Measurements from ENCODE around the gene MARK3. TPM values are rescaled to one million over a fixed set of nuclear protein-coding genes. Genes with fewer than 3 reads are reported as not detected.

Gene MARK3
- total and polyA plus RNA-seq, 10 of the 15 experiments (the other 5 are each of a cell fraction or from before 2014, with no cell fraction given) = 10.7 to 75.1 (median 41.4) TPM

- WGBS (ENCODE audit: insufficient coverage, insufficient replicate concordance, low lambda C conversion rate, missing lambda C conversion rate) = 41% methylated on average over 18 of the region's 18 CpGs
- TF ChIP-seq KDM1A (IDR thresholded peaks at IDR 0.05; ENCODE audit: borderline replicate concordance) (no peak), GATAD2B (conservative IDR thresholded peaks at IDR 0.05; ENCODE audit: low read depth) (no peak), CBFB (IDR thresholded peaks at IDR 0.05; ENCODE audit: low read depth) (no peak), STAT1 (conservative IDR thresholded peaks at IDR 0.05) (no peak), DPF2 (IDR thresholded peaks at IDR 0.05) (no peak), BMI1 (IDR thresholded peaks at IDR 0.05; ENCODE audit: borderline replicate concordance) (no peak), NKRF (conservative IDR thresholded peaks at IDR 0.05) (no peak), POLR2AphosphoS2 (IDR thresholded peaks at IDR 0.05; ENCODE audit: low read depth, low read length) (no peak), PKNOX1 (IDR thresholded peaks at IDR 0.05) (no peak), POLR2A (IDR thresholded peaks at IDR 0.05; ENCODE audit: low read depth, low read length) (no peak; the same call in none of the 2 replicates), MXI1 (IDR thresholded peaks at IDR 0.05; ENCODE audit: low read depth, low read length) (no peak), RELA (IDR thresholded peaks at IDR 0.05; ENCODE audit: borderline replicate concordance, partially characterized antibody) (no peak)
- no peak overlapping the region for H3K9ac ChIP-seq (ENCODE audit: control insufficient read depth, insufficient read depth, low read length)
- H4K20me1 ChIP-seq (ENCODE audit: control insufficient read depth, insufficient read depth) = no peaks in the 10 kb centered on the region
- no peak overlapping the region for H3K4me3 ChIP-seq
- RAD21 ChIA-PET (ENCODE audit: unreplicated experiment) = no interaction called here
- H3K36me3 ChIP-seq (ENCODE audit: control insufficient read depth in 2 of 2, insufficient read depth in 2 of 2, low read length in 1 of 2) = peaks cover 0 to 4% of the 10 kb centered on the region in 2 experiments; a peak in 2 of 4 replicates
- FAIRE-seq = no peak
- no peaks in the 10 kb centered on the region for H3K27me3 ChIP-seq (replicated peaks in 1 of 2; ENCODE audit: control insufficient read depth in 2 of 2, insufficient read depth in 2 of 2, low read length in 1 of 2)
- no peak for ATAC-seq
- BruUV-seq (replicated peaks) = no TSS peak
- H3K27ac ChIP-seq (ENCODE audit: control insufficient read depth, insufficient read depth) = no peak overlapping the region
- H3K79me2 ChIP-seq (ENCODE audit: control insufficient read depth, insufficient read depth, low read length) = no peaks in the 10 kb centered on the region
- POLR2A ChIA-PET = interaction anchor here (0.6 kb wide), 1 partner anchor 32 kb away, joined by 3 read pairs; no protein-coding TSS in a partner anchor
- in situ Hi-C loops (cut with MboI) = no loop called here
- intact Hi-C loops (cut with micrococcal nuclease; ENCODE audit: unreplicated experiment) = no loop called here
- no peak overlapping the region for H3K4me2 ChIP-seq (ENCODE audit: control insufficient read depth, insufficient read depth)
- DNase-seq (ENCODE audit: low read depth, low spot score) = no peak
- H3K4me1 ChIP-seq (ENCODE audit: control insufficient read depth, insufficient read depth, low read length) = no peaks in the 10 kb centered on the region
- CTCF ChIA-PET = no interaction called here
- no peak overlapping the region for H2AFZ ChIP-seq (ENCODE audit: control insufficient read depth, low read depth, low read length)
- SMC1A ChIA-PET (ENCODE audit: uncharacterized antibody, unreplicated experiment) = no interaction called here
- no peaks in the 10 kb centered on the region for H3K9me3 ChIP-seq (replicated peaks; ENCODE audit: control insufficient read depth, insufficient read depth, low read length)
Measured at GRCh38 chr14:103537175-103537990, 152.2 kb downstream of the MARK3 start.

Data from GM12878 (cell line).